Hematopoietic multipotent progenitor cell treated with erythropoietin and hydrocortisone succinate and interleukin-3 and kit ligand, for 17 days (in vitro differentiated cells): ENCODE results near the gene ATP2A2.
A peak's percentile ranks its signal among the peaks of the same experiment; 100 is the strongest.
"Not testable (repeated sequence)": the region's sequence is repeated elsewhere in the genome, so short reads cannot be mapped to it uniquely, and the experiment has no call there.

Source experiments
- DNase-seq: peaks from one replicate; pipeline ENCODE4 v3.0.0-alpha.2; 2015; ENCODE audit warnings: low spot score

The ATP2A2 gene

GRCh38 chr12:110280779-110281548 lies at the start of gene ATP2A2:
Gene ATP2A2 (plus strand): TSS chr12:110281247. CDS start chr12:110281790, 543 bp downstream.
- DNase-seq = peak; percentile 88

DNA sequence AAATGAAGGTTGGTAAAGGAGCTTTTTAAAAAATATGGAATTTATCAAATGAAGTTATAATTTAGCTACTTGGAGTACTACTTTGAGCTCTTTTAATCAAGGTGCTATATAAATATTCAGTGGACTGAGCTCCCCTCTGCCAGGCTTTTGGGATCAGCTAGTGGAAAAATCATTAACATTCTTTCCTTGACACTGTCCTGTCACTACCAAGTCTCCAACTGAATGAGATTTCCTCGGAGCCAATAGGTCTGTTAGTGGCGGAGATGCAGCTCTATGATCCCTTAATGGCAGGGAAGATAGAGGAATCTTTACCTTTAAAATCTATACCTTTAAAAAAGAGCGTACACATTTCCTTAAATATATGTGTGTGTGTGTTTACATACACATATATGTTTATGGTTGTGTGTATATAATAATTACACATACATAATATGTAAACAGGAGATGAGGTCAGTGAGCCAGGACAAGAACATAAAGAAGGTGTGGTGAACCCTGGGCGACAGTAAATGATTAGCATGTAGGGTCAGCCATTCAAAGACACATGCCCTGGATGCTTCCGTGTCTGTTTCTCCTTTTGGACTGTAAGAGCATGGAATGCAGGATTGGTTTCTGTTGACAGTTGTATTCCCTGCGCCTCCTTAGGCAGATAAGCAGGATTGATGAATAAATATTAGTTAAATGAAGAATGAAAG lies 47.7 kb upstream of the ATP2A2 start:
- DNase-seq = no peak

DNA sequence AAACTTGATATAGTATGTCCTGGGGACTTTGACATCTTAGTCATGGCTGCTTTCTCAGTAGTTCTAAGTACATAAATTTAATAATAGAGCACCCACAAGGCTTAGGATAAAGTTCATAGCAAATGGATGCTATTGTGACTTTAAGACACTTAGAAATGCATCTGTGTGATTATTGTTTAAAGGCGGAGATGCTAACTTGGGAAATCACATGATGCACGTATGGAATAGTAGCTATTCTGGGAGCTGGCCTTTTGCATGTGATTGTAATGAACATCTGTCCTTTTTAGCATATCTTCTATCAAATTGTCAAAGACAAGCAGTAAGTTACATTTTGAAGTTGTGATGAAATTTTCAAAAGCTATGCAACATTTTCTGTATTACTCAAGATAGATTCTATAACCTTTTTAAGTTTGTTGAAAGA lies 46.7 kb upstream of the ATP2A2 start:
- DNase-seq = no peak

DNA sequence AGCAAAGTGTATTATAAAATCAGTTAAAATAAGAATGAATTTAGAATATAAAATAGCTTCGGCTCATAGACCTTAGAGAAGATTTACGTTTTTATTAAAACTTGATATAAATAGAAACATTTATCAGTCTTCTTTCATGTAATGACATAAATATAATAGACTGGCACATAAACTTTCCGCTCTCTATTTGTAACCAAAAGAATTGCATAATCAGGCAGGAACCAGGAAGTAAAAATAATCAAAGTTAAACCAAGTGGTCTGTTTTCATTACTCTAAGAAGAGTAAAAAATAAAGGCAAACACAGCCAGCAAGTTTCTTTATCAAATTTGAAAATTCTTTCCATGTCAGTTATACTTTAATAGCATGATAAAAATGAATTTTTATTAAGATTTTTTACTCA lies 46.3 kb upstream of the ATP2A2 start:
- no peak for DNase-seq

DNA sequence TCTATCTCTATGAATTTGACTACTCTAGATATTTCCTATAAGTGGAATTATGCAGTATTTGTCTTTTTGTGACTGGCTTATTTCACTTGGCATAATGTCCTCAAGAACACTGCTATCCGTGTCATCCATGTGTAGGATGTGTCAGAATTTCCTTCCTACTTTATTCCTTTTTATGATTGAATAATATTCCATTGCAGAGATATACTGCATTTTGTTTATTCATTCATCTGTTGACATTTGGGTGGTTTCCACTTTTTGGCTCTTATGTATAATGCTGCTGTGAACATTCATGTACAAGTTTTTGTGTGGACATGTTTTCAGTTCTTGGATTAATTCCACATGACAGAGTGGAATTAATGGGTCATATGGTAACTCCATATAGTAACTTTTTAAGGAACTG lies 45.7 kb upstream of the ATP2A2 start:
- DNase-seq = no peak

DNA sequence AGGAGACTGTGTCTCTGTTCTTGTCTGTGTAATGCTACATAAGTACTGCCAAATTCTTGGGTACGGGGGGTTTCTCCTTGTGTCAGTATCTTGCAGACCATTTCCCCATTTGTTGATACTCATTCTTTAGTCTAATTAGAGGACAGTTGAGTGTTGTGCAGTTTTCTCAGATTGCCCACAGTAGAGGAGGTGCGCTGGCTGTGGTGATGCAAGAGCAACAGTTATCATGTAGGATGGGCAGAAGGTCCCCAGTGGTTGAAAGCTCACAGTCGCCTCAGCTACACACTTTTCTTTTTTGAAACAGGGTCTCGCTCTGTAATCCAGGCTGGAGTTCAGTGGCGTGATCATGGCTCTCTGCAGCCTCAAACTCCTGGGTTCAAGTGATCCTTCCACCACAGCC lies 37.8 kb upstream of the ATP2A2 start:
- DNase-seq = no peak

DNA sequence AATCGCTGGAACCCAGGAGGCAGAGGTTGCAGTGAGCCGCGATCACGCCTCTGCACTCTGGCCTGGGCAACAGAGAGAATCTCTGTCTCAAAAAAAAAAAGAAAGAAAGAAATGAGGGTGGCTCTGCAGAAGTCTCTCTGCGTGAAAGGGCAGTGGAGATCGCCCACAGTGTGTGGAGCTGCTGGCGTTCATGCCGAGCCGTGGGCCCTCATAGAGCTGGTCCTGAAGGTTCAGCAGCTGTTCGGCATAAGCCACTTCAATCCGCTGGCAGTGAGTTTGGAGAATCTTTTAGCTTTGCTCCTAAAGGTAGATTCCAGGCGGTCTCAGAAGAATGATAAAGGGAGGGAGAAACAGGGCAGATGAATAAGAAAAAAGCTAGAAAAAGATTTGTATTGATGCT lies 36.7 kb upstream of the ATP2A2 start:
- no peak for DNase-seq

- no peak for DNase-seq
Observed at GRCh38 chr12:110244829-110245228, 36.2 kb upstream of the ATP2A2 start.

- no peak for DNase-seq
Observed at GRCh38 chr12:110245369-110245772, 35.7 kb upstream of the ATP2A2 start.

DNA sequence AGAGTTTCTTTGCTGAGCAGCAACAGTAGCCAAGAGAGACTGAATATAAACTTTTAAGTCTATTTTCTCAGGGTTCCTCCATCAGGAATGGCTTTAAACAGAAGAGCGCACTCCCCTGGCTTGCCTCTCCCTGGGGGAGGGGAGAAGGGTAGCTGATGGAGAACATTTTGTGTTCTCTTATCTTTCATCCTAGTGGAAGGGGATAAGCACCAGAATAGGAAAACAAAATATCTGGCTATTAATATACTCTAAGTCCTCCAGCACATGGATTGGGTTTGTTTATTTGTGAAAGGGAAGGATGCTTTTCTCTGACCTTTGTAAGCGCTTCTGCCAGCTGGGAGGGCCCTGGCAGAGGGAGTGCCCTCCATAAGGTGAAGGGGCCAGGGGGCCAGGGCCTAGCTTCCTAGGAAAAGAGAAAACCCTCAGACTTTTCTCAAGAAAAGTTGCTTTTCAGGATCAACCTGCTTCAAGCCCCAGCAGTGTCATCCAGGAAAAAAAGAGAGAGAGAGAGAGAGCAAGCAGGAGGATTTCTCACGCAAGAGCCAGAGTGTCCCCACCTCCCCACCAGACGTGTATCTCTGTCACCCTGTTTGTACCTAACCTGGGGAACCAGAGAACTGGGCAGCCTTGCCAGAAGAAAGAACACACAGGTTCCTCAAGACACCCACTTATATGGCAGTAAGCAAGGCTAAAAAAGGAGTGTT lies 34.3 kb upstream of the ATP2A2 start:
- DNase-seq = no peak

DNA sequence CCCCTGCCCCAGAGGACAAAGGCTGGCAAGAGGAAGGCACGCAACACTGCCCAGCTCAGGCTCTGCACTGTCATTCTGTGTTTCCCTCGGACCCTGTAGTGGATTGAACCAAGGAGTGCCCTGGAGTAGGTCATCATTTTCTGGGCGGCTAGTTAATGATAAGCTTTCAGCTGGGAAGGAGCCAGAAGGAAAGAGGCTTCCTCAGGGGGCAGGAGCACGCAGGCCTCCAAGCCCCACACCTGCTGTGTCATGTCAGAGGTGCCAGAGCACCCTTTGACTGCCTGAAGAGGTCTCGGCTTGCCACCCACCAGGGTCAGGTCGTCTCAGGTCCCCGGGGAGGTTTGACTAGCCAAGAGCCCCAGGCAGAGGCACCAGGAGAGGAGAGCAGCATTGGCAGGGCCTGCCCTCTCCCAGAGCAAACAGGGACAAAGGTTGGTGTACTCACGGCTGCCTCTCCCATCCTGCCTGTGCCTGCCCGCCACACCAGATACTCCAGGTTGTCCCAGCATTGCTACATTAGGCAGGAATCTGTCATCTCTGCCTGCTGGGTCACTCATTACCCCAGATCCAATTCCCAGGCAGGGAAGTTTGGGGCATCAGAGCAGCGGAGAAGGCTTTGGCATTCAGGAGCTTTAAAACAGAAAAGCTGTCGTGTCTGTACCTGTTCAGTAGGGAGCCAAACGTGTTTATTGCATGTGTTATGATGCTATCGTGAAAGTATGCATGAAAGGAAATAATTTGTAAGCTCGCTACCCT lies 33.5 kb upstream of the ATP2A2 start:
- no peak for DNase-seq

GRCh38 chr12:110248096-110248447 lies 33.0 kb upstream of the ATP2A2 start:
- DNase-seq = no peak

GRCh38 chr12:110249105-110249504 lies 31.9 kb upstream of the ATP2A2 start:
- DNase-seq = no peak

DNA sequence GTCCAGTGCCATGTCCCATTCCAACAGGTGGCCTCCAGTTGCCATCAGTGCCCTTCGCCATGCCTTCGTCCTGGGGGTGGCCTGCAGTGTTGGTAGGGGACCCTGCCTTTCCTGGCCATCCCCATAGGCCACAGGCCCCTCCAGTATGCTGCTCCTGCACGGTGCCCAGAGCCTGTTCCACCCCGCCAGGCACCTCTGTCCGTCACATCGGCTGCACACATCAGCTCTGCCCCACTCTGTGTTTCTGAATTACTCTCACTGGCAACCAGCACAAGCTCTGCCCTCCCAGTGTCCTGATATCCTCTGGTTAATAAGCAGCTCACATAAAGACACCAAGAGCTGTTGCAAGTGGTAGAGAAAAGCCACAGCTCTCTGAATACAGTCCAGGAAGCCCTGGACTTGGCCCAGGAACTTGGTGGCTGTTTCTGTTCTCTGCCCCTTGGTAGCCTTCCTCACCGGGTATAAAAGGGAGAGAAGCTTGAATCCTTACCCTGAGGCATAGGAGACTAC lies 31.3 kb upstream of the ATP2A2 start:
- no peak for DNase-seq

DNA sequence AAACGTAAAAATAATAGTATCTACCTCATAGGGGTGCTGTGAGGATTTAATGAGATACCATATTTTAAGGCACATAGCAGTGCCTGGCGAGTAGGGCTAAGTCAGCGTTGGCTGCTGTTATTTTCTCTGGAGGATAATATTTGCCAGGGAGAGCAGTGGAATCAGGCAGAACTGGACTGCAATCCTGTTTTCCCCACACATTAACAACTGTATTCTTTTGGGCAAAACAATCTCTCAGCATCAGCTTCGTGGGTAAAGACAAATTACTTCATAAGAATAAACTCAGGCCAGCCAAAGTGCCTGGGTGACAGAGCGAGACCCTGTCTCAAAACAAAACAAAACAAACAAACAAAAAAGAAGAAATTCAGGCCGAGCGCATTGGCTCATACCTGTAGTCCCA lies 29.7 kb upstream of the ATP2A2 start:
- no peak for DNase-seq

DNA sequence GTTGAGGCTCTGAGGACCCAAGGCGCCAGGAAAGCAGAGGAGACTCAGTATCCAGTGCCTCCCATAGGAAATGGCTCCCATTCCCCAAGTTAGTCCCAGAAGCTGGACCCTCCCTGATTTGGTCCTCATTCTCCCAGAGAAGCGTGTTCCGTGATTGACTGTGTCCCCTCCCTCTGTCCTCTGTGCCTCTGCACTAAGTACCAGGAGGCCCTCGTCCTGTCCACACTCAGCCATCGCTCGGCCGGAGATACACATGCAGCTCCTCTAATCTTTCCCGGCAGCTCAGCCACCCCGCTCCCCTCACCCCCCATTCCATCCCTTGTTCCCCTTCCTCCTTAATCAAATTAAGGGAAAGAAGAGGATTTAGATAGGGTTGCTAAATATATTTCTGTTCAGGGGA lies 28.3 kb upstream of the ATP2A2 start:
- no peak for DNase-seq

DNA sequence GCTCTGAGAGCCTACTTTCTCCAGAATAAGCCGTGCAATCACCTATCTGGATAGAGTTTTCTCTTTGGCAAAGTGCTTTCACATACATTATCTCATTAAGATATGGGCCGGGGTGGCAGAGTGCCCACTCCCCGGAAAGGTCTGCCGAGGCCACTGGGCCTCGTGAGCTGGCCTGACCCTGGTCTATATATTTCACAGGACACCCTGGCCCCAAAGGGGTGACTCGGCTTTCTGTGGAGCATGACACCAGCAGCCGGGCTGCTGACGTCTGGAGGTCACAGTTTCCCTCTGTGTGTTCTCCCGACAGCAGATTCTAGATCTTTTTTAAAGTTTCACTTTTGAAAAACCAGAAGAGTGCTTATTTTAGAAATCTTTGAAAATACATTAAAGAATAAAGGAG lies 27.9 kb upstream of the ATP2A2 start:
- DNase-seq = no peak

DNA sequence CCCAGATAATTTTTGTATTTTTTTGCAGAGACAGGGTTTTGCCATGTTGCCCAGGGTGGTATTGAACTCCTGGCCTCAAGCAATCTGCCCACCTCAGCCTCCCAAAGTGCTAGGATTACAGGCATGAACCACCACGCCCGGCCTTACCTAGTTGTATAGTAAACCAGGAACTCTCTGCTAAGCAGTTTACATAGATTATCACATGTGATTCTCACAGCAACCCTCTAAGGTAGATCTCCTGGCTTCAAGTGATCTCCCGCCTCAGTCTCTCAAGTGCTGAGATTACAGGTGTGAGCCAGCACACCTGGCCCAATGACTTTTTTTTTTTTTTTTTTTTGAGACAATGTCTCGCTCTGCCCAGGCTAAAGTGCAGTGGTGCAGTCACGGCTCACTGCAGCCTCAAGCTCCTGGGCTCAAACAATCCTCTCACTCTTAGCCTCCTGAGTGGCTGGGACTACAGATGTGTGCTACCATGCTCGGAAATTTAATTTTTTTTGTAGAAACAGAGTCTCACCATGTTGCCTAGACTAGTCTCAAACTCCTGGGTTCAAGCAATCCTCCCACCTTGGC lies 26.0 kb upstream of the ATP2A2 start:
- DNase-seq = no peak

GRCh38 chr12:110255890-110256456 lies 25.1 kb upstream of the ATP2A2 start:
- not testable (repeated sequence) for DNase-seq

GRCh38 chr12:110256780-110257431 lies 24.1 kb upstream of the ATP2A2 start:
- no peak for DNase-seq

GRCh38 chr12:110258466-110258865 lies 22.6 kb upstream of the ATP2A2 start:
- DNase-seq = no peak
